DOHH2 (cell line): Measurements from ENCODE around the gene COX19.

ENCODE experiments used
- H3F3A ChIP-seq: fragments of 200-600 bp; sonication (generic), shearing (Covaris generic); 2 replicates; pipeline ENCODE4 v1.6.0; 2016; ENCODE audit warnings: antibody characterized with exemption, mild to moderate bottlenecking; ENCODE audit not compliant: control insufficient read depth, insufficient read depth
- H3K27ac ChIP-seq: fragments of 200-600 bp; sonication (generic); 2 replicates; pipeline ENCODE4 v1.5.1; 2014; ENCODE audit warnings: low read depth, mild to moderate bottlenecking, low read length, moderate library complexity
- H3K27me3 ChIP-seq: fragments of 200-600 bp; sonication (generic); 2 replicates; pipeline ENCODE4 v1.6.1; 2014; ENCODE audit warnings: mild to moderate bottlenecking, low read length, mixed read lengths; ENCODE audit not compliant: control insufficient read depth
- H3K36me3 ChIP-seq: fragments of 200-600 bp; sonication (generic); 2 replicates; pipeline ENCODE4 v1.6.1; 2014; ENCODE audit warnings: mild to moderate bottlenecking, low read length, moderate library complexity, mixed read lengths; ENCODE audit not compliant: control insufficient read depth
- H3K4me1 ChIP-seq: fragments of 200-600 bp; sonication (generic); 2 replicates; pipeline ENCODE4 v1.6.1; 2014; ENCODE audit warnings: mild to moderate bottlenecking, low read length, mixed read lengths; ENCODE audit not compliant: control insufficient read depth
- H3K4me2 ChIP-seq: fragments of 200-600 bp; sonication (generic); 2 replicates; pipeline ENCODE4 v1.6.0; 2014; ENCODE audit warnings: mild to moderate bottlenecking, low read length, moderate library complexity
- H3K4me3 ChIP-seq: fragments of 200-600 bp; sonication (generic); 2 replicates; pipeline ENCODE4 v1.5.1; 2014; ENCODE audit warnings: mild to moderate bottlenecking, low read length, mixed read lengths
- H3K79me2 ChIP-seq: fragments of 200-600 bp; sonication (generic); 2 replicates; pipeline ENCODE4 v1.6.1; 2014; ENCODE audit warnings: mild to moderate bottlenecking, low read length, mixed read lengths; ENCODE audit not compliant: control insufficient read depth
- H3K9me2 ChIP-seq: fragments of 200-600 bp; sonication (generic); replicated peaks from 2 replicates; pipeline ENCODE4 v1.6.1; 2014; ENCODE audit warnings: mild to moderate bottlenecking, low read length, mixed read lengths; ENCODE audit not compliant: control insufficient read depth
- H3K9me3 ChIP-seq: fragments of 200-600 bp; sonication (generic); 2 replicates; pipeline ENCODE4 v1.6.1; 2014; ENCODE audit warnings: antibody characterized with exemption, low read length, mixed read lengths; ENCODE audit not compliant: control insufficient read depth, insufficient read depth
- H4K20me1 ChIP-seq: fragments of 200-600 bp; sonication (generic); 2 replicates; pipeline ENCODE4 v1.6.0; 2014; ENCODE audit warnings: low read depth, mild to moderate bottlenecking, antibody characterized with exemption, low read length, moderate library complexity; ENCODE audit not compliant: control insufficient read depth, insufficient read depth
- CTCF ChIP-seq: fragments of 200-600 bp; sonication (generic); IDR thresholded peaks from one replicate; pipeline ENCODE4 v1.5.1; 2014; ENCODE audit warnings: antibody characterized with exemption, mild to moderate bottlenecking, low read depth, low read length; ENCODE audit not compliant: poor library complexity, severe bottlenecking
- EZH2phosphoT487 ChIP-seq: fragments of 200-600 bp; sonication (generic); IDR thresholded peaks from 2 replicates; pipeline ENCODE4 v1.6.1; 2017; ENCODE audit warnings: borderline replicate concordance, mild to moderate bottlenecking, antibody characterized with exemption, low read length, moderate library complexity, mixed read lengths

COX19 gene

GRCh38 chr7:937856-938484, 37.4 kb downstream of the COX19 start:
- Histone ChIP-seq H3K9me2 (no peaks in the 10 kb centered on the region), H3K4me1 (0 out of 2 replicates have a peak, but pooled peaks cover 2% of the 10 kb centered on the region), H3K79me2 (no peaks in the 10 kb centered on the region), H3K4me3 (no peak overlapping the region), H3K36me3 (no peaks in the 10 kb centered on the region), H3K27ac (no peak overlapping the region), H4K20me1 (no peaks in the 10 kb centered on the region), H3K27me3 (peaks cover 20% of the 10 kb centered on the region), H3K4me2 (no peak overlapping the region), H3F3A (peaks cover 4% of the 10 kb centered on the region), H3K9me3 (peaks cover 15% of the 10 kb centered on the region)
- TF ChIP-seq EZH2phosphoT487 = no peak
- no peak for TF ChIP-seq CTCF

GRCh38 chr7:936386-937054, 38.8 kb downstream of the COX19 start:
- Histone ChIP-seq H3K36me3 (no peaks in the 10 kb centered on the region), H3K79me2 (no peaks in the 10 kb centered on the region), H4K20me1 (no peaks in the 10 kb centered on the region), H3K27ac (no peak overlapping the region), H3K4me3 (no peak overlapping the region), H3K27me3 (peaks cover 22% of the 10 kb centered on the region), H3K4me2 (no peak overlapping the region), H3K9me2 (no peaks in the 10 kb centered on the region), H3K4me1 (0 out of 2 replicates have a peak, but pooled peaks cover 2% of the 10 kb centered on the region), H3F3A (peaks cover 3% of the 10 kb centered on the region), H3K9me3 (peaks cover 15% of the 10 kb centered on the region)
- TF ChIP-seq EZH2phosphoT487 = no peak
- TF ChIP-seq CTCF = no peak

GRCh38 chr7:935874-936385, 39.4 kb downstream of the COX19 start:
- Histone ChIP-seq H3F3A (no peaks in the 10 kb centered on the region), H3K4me3 (no peak overlapping the region), H3K79me2 (no peaks in the 10 kb centered on the region), H4K20me1 (no peaks in the 10 kb centered on the region), H3K4me1 (0 out of 2 replicates have a peak, but pooled peaks cover 2% of the 10 kb centered on the region), H3K36me3 (no peaks in the 10 kb centered on the region), H3K27me3 (peaks cover 25% of the 10 kb centered on the region), H3K27ac (no peak overlapping the region), H3K9me2 (no peaks in the 10 kb centered on the region), H3K9me3 (peaks cover 14% of the 10 kb centered on the region), H3K4me2 (no peak overlapping the region)
- TF ChIP-seq EZH2phosphoT487 = no peak
- no peak for TF ChIP-seq CTCF
